CD14-positive monocyte (primary cell): Measurements from ENCODE around the gene LIMK1. TPM values are rescaled to one million over a fixed set of nuclear protein-coding genes. Genes with fewer than 3 reads are reported as not detected.

Source experiments
- DNase-seq, 3 donors: peaks; one replicate each; pipeline ENCODE4 v3.0.0-alpha.2; 2011 to 2022
- H2AFZ ChIP-seq: 2 replicates; pipeline ENCODE4 v1.6.0; 2012; ENCODE audit warnings: mild to moderate bottlenecking, low read depth, low read length, inconsistent platforms; ENCODE audit not compliant: insufficient read depth, poor library complexity, severe bottlenecking
- H3K27ac ChIP-seq, 2 donors: 1 replicate in 1 of 2; 2 replicates in 1 of 2; pipeline ENCODE4 v1.5.1; 2012 to 2013; ENCODE audit warnings: low read length in 2 of 2, control low read depth in 1 of 2, inconsistent platforms in 1 of 2, low read depth in 1 of 2, mild to moderate bottlenecking in 1 of 2
- H3K27me3 ChIP-seq, 2 donors: one replicate each; pipeline versions ENCODE4 v1.6.0 to v1.6.1; 2011 to 2013; ENCODE audit warnings: low read length in 2 of 2; ENCODE audit not compliant: control insufficient read depth in 2 of 2, insufficient read depth in 2 of 2
- H3K36me3 ChIP-seq, 2 donors: replicated peaks in 1 of 2; 1 replicate in 1 of 2; 2 replicates in 1 of 2; pipeline versions ENCODE4 v1.5.1 to v1.6.1; 2012 to 2013; ENCODE audit warnings: low read length in 2 of 2, control low read depth in 1 of 2, inconsistent platforms in 1 of 2, mild to moderate bottlenecking in 1 of 2; ENCODE audit not compliant: insufficient read depth in 2 of 2, control insufficient read depth in 1 of 2
- H3K4me1 ChIP-seq, 2 donors: 1 replicate in 1 of 2; 2 replicates in 1 of 2; pipeline versions ENCODE4 v1.5.1 to v1.6.1; 2012 to 2013; ENCODE audit warnings: low read length in 2 of 2, control low read depth in 1 of 2, inconsistent platforms in 1 of 2, mild to moderate bottlenecking in 1 of 2, moderate library complexity in 1 of 2; ENCODE audit not compliant: insufficient read depth in 2 of 2, control insufficient read depth in 1 of 2
- H3K4me2 ChIP-seq: replicated peaks from 2 replicates; pipeline ENCODE3; 2012; ENCODE audit warnings: low read length, moderate library complexity, mild to moderate bottlenecking; ENCODE audit not compliant: poor library complexity, severe bottlenecking; ENCODE audit errors: extremely low read depth
- H3K4me3 ChIP-seq, 3 experiments: fragments of 200-600 bp in 1 of 3; sonication (generic) in 1 of 3; replicated peaks in 1 of 3; 1 replicate in 2 of 3; 2 replicates in 1 of 3; pipeline ENCODE4 v1.5.1; 2011 to 2013; ENCODE audit warnings: low read length in 3 of 3, mild to moderate bottlenecking in 3 of 3, control low read depth in 2 of 3, low read depth in 2 of 3, inconsistent platforms in 1 of 3, moderate library complexity in 1 of 3
- H3K79me2 ChIP-seq: 2 replicates; pipeline ENCODE4 v1.6.0; 2012; ENCODE audit warnings: mild to moderate bottlenecking, control low read depth, inconsistent platforms, low read length, moderate library complexity; ENCODE audit not compliant: insufficient read depth
- H3K9ac ChIP-seq: 2 replicates; pipeline ENCODE4 v1.6.0; 2017; ENCODE audit warnings: low read length, mild to moderate bottlenecking; ENCODE audit not compliant: insufficient read depth, poor library complexity, severe bottlenecking
- H3K9me3 ChIP-seq, 2 donors: replicated peaks in 1 of 2; 1 replicate in 1 of 2; 2 replicates in 1 of 2; pipeline versions ENCODE4 v1.5.1 to v1.6.1; 2012 to 2013; ENCODE audit warnings: low read length in 2 of 2, control low read depth in 1 of 2; ENCODE audit not compliant: control insufficient read depth in 1 of 2, insufficient read depth in 1 of 2
- H4K20me1 ChIP-seq: 2 replicates; pipeline ENCODE4 v1.6.0; 2012; ENCODE audit warnings: mild to moderate bottlenecking, low read length, control low read depth, moderate library complexity; ENCODE audit not compliant: insufficient read depth
- H3K27ac Mint-ChIP-seq, 7 donors: one replicate each; pipeline ENCODE4 v1.8.0; 2020; ENCODE audit warnings: mild to moderate bottlenecking in 7 of 7, mixed read lengths in 7 of 7, moderate library complexity in 6 of 7, inconsistent platforms in 2 of 7
- H3K27me3 Mint-ChIP-seq, 3 donors: one replicate each; pipeline ENCODE4 v1.8.0; 2021 to 2022; ENCODE audit warnings: low read depth in 3 of 3, mild to moderate bottlenecking in 3 of 3, mixed read lengths in 3 of 3, moderate library complexity in 3 of 3, inconsistent platforms in 1 of 3
- H3K36me3 Mint-ChIP-seq, 2 donors: one replicate each; pipeline ENCODE4 v1.8.0; 2020; ENCODE audit warnings: mixed read lengths in 2 of 2, inconsistent platforms in 1 of 2, mild to moderate bottlenecking in 1 of 2
- H3K4me1 Mint-ChIP-seq: one replicate; pipeline ENCODE4 v1.8.0; 2020; ENCODE audit warnings: mild to moderate bottlenecking, mixed read lengths
- H3K4me3 Mint-ChIP-seq, 2 donors: one replicate each; pipeline ENCODE4 v1.8.0; 2020; ENCODE audit warnings: mild to moderate bottlenecking in 2 of 2, mixed read lengths in 2 of 2, moderate library complexity in 1 of 2
- H3K9me3 Mint-ChIP-seq, 7 donors: one replicate each; pipeline ENCODE4 v1.8.0; 2020 to 2022; ENCODE audit warnings: mixed read lengths in 7 of 7, mild to moderate bottlenecking in 6 of 7, moderate library complexity in 6 of 7, inconsistent platforms in 2 of 7
- CTCF ChIP-seq: fragments of 200-600 bp; IDR thresholded peaks from one replicate; pipeline ENCODE4 v1.8.0; 2022; ENCODE audit warnings: antibody characterized with exemption, mild to moderate bottlenecking
- WGBS: methylation state at CpG from one replicate; pipeline ENCODE4 v1.1.5; 2013; ENCODE audit warnings: missing lambda C conversion rate; ENCODE audit not compliant: insufficient coverage; 5-methylcytosine and 5-hydroxymethylcytosine counted together
- intact Hi-C, 2 donors: fragments of 100-400 bp; cut with micrococcal nuclease; formaldehyde crosslinking; loops; one replicate each; pipeline versions ENCODE4 v1.15.0 to v1.15.1; 2023
- polyA plus RNA-seq, 3 donors: library from polyadenylated mRNA; depleted of rRNA in 1 of 3; unstranded in 2 of 3; stranded (reverse) in 1 of 3; fragments of 300-500 nt in 2 of 3; fragments of >200 nt in 1 of 3; fragmentation: Illumina TruSeq in 2 of 3; gene quantifications; 1 replicate in 2 of 3; 2 replicates in 1 of 3; pipeline ENCODE4 v1.2.3, GENCODE V29; 2012 to 2021

Gene LIMK1
- polyA plus RNA-seq, 3 donors: 12.6 to 30.2 (median 13.9) TPM

GRCh38 chr7:74064696-74065095 lies 18.9 kb upstream of the LIMK1 start:
- H3K4me1 ChIP-seq: peaks cover 0 to 4% of the 10 kb centered on the region in 2 donors
- no peak overlapping the region for H3K9ac ChIP-seq
- intact Hi-C loops: loop anchor here (5.0 to 10.0 kb wide), 3 partner anchors 118 to 338 kb away; partner anchors contain the start of gene CLIP2 (in 1 of the 2)
- H3K4me1 Mint-ChIP-seq: peaks cover 5% of the 10 kb centered on the region
- H3K27ac Mint-ChIP-seq: peak overlapping the region in 1 of 7 donors; percentile 24
- H3K4me3 Mint-ChIP-seq: no peak overlapping the region
- no peaks in the 10 kb centered on the region for H3K9me3 ChIP-seq
- H4K20me1 ChIP-seq: no peaks in the 10 kb centered on the region
- H3K27me3 Mint-ChIP-seq: peaks cover 4 to 5% (median 4%) of the 10 kb centered on the region in 3 donors
- H3K79me2 ChIP-seq: no peaks in the 10 kb centered on the region
- DNase-seq: no peak
- H2AFZ ChIP-seq: no peak overlapping the region
- no peak for TF ChIP-seq CTCF
- H3K4me3 ChIP-seq: no peak overlapping the region
- no peaks in the 10 kb centered on the region for H3K36me3 Mint-ChIP-seq
- H3K27ac ChIP-seq: no peak overlapping the region
- H3K36me3 ChIP-seq: no peaks in the 10 kb centered on the region
- 88% methylated on average over 1 of the region's 4 CpGs for WGBS
- H3K27me3 ChIP-seq: no peaks in the 10 kb centered on the region
- H3K4me2 ChIP-seq: no peak overlapping the region
- peaks cover 0 to 3% (median 0%) of the 10 kb centered on the region in 7 donors for H3K9me3 Mint-ChIP-seq

GRCh38 chr7:74066626-74067025 lies 17.0 kb upstream of the LIMK1 start:
- WGBS: 97% methylated on average over 3 of the region's 3 CpGs

More at GRCh38 chr7:74066626-74067025, 17.0 kb upstream of the LIMK1 start:
- H3K4me2 ChIP-seq: no peak overlapping the region
- intact Hi-C loops: loop anchor here (5.0 to 10.0 kb wide), 3 partner anchors 116 to 336 kb away; partner anchors contain the start of gene CLIP2 (in 1 of the 2)
- H3K4me3 ChIP-seq: no peak overlapping the region
- H2AFZ ChIP-seq: no peak overlapping the region
- no peaks in the 10 kb centered on the region for H3K9me3 ChIP-seq
- no peak for TF ChIP-seq CTCF
- no peak overlapping the region for H3K27ac ChIP-seq
- H4K20me1 ChIP-seq: no peaks in the 10 kb centered on the region
- Mint-ChIP-seq H3K36me3 (no peaks in the 10 kb centered on the region), H3K27ac (no peak overlapping the region), H3K4me3 (no peak overlapping the region), H3K9me3 (peaks cover 0 to 5% (median 0%) of the 10 kb centered on the region in 7 donors), H3K27me3 (peaks cover 2 to 5% (median 4%) of the 10 kb centered on the region in 3 donors), H3K4me1 (peaks cover 5% of the 10 kb centered on the region)
- DNase-seq: no peak
- H3K9ac ChIP-seq: no peak overlapping the region
- H3K4me1 ChIP-seq: peaks cover 0 to 4% of the 10 kb centered on the region in 2 donors
- no peaks in the 10 kb centered on the region for H3K36me3 ChIP-seq
- H3K27me3 ChIP-seq: no peaks in the 10 kb centered on the region
- H3K79me2 ChIP-seq: no peaks in the 10 kb centered on the region
